Caki2 (cell line): ENCODE measurements around the gene IPO11. TPM values are rescaled to one million over a fixed set of nuclear protein-coding genes. Genes with fewer than 3 reads are reported as not detected.
A peak's percentile ranks its signal among the peaks of the same experiment; 100 is the strongest.

Experiments
- DNase-seq: peaks from one replicate; pipeline ENCODE4 v3.0.0-alpha.2; 2015; ENCODE audit warnings: low read depth
- in situ Hi-C: cut with HindIII; loops from 2 replicates; pipeline ENCODE4 v1.10.0; 2016; ENCODE audit warnings: low sequenced_read_pairs, low pct_unique_long_range_greater_than_20kb, mixed read lengths
- total RNA-seq: library from RNA; depleted of rRNA; stranded (reverse); fragments of >200 nt; shearing (Covaris generic); gene quantifications from 2 replicates; pipeline ENCODE4 v1.2.3, GENCODE V29; 2014; ENCODE audit warnings: low replicate concordance; rRNA removed

The IPO11 gene
- 18.9 and 25.9 TPM in 2 replicates for total RNA-seq

DNA sequence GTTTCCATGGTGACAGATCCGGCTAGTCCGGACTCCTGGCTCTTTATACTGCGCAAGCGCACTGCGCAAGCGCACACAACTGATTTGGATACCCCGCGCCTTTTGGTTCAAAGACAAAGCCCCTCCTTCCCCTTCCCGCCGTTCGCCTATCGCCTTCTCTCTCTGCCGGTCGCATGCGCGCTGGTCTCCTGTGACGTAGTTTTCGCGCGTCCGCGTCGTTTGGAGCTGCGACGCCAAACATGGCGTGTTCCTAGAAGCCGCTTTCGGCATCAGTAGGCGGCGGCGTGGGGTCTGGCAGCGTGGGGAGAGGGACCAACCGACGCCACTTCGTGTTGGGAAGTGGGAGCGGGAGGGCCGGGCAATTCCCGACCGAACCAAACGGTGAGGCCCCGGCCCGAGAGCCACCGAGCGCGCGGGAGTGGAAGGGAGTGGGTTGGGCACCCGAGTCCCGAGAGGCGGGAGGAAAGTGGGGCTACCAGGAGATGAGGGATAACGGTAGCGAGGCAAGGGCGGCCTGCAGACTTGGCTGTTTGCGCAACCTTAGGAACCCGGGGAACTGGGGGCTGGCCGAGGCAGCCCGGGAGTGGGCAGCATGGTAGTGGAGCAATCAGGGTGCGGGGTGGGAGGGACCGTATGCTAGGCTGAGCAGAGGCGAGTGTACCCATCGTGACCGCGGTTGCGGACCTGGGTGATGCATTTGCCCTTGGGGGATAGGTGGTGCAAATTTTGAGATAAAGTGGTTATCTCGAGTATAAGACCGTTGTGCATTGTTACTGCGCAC, at the start of gene IPO11:
IPO11 (plus strand) TSS at position 215 of the 781 bp plus-strand sequence. CDS start 24,517 bp downstream, outside the sequence.
- in situ Hi-C loops, result no loop called here
- DNase-seq, result peak; percentile 96

DNA sequence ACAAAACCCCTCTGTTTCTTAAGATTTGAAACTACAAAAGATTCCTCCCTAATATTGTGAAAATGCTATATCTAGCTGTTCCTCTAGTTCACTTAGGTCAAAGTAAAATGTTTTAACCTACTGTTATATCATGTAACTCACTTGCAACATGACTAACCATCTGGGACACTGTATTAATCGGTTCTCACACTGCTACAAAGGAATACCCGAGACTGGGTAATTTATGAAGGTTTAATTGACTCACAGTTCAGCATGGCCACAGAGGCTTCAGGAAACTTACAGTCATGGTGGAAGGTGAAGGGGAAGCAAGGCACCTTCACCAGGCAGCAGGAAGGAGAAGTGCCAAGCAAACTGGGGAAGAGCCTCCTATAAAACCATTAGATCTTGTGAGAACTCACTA, 43.5 kb upstream of the IPO11 start:
- in situ Hi-C loops, result no loop called here

GRCh38 chr5:62371409-62371808, 41.2 kb upstream of the IPO11 start:
- in situ Hi-C loops, result no loop called here
- no peak for DNase-seq

More for the DNA sequence above, 43.5 kb upstream of the IPO11 start:
- no peak for DNase-seq

DNA sequence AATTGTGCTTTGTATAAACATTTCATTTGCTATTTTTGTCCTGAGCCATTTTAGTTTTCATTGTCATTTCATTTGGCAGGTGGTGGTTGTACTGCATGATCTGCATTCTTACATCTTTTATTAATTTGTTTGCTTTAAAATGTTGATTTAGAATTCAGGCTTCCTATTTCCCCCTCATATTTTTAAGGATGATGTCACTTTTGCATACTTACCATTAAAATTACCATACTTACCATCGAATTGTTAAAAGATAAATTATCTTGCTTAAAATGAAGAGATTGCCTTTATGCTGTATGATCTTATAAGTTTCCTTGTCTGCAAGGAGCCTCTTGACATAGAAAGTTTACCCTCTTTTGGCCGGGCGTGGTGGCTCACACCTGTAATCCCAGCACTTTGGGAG, 40.0 kb upstream of the IPO11 start:
- DNase-seq, result no peak
- in situ Hi-C loops, result no loop called here

GRCh38 chr5:62373382-62373781, 39.2 kb upstream of the IPO11 start:
- in situ Hi-C loops, result no loop called here
- DNase-seq, result no peak

- in situ Hi-C loops, result no loop called here
- DNase-seq, result no peak
Measured at GRCh38 chr5:62374090-62374489, 38.5 kb upstream of the IPO11 start.

DNA sequence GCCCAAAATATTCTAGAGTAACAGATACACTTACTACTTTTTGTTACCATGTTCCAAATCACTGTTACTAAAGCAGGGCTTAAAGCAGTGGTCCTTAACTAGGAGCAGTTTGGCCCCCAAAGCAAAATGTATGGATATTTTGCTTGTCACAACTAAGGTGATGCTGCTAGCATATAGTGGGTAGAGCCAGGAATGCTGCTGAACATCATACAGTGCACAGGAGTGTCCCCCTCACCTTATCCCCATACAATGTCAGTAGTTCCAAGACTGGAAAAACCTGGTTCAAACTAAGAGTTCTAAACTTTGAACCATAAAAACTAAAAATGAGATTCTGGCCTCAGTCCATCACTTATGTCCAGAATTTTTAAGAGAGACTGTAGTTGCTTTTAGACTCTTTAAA, 36.9 kb upstream of the IPO11 start:
- no peak for DNase-seq
- in situ Hi-C loops, result no loop called here

DNA sequence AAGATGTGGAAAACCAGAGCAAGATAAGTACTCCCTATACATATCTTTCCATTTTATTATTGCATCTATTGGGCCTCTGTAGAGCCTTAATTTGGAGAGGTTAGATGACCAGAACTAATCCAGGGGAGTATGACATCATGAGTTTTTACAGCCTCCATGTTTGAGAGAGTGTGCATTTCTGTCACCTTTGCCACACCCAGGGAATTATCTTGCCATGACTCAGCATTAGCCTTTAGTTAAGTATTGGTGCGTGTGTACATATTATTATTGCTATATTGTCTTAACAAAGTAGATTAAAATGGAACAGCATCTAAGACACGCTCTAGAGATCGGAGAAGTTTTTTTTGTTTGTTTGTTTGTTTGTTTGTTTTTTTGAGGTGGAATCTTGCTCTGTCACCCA, 36.5 kb upstream of the IPO11 start:
- in situ Hi-C loops, result no loop called here
- DNase-seq, result peak; percentile 56

- DNase-seq, result no peak
- in situ Hi-C loops, result no loop called here
Measured at GRCh38 chr5:62385131-62385530, 27.4 kb upstream of the IPO11 start.

DNA sequence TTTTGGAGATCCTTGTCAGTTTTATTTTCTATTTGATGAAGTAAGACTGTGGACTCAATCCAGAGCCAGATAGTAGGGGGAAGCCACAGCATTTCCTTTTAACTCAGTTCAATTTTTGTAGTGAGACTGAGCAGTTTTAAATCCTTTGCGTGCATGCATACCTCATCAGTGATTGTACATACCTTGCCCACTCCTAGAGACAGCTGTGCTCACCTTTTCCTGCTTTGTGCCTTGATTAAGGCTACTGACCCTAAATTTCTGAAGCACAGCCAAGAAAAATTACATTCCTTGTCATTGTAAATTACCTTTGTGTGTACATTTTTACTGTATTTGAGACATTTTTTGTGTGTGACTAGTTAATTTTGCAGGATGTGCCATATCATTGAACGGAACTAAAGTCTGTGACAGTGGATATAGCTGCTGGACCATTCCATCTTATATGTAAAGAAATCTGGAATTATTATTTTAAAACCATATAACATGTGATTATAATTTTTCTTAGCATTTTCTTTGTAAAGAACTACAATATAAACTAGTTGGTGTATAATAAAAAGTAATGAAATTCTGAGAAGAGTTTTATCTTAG, 26.7 kb upstream of the IPO11 start:
- in situ Hi-C loops, result no loop called here
- no peak for DNase-seq

DNA sequence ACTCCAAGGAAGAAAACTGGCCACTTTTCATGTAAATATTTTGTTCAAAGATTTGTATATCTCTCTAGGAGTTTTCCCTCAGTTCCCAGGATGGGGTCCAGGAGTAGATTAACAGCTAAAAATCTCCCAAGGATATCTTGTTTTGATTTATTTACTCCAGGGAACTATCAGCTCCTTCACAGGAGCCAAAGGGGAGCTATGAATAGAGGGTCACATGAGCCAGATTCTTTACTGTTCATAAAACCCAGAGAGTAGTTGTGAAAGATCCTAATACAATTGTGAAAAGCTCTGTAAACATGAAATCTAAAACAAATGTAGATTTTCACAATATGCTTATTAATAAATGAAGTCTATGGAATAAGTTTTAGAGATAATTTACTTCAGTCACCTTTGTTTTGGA, 25.7 kb upstream of the IPO11 start:
- no peak for DNase-seq
- in situ Hi-C loops, result no loop called here

GRCh38 chr5:62395210-62395950, 17.2 kb upstream of the IPO11 start:
- in situ Hi-C loops, result no loop called here
- DNase-seq, result peak; percentile 22

- in situ Hi-C loops, result no loop called here
- DNase-seq, result peak; percentile 95
Measured at GRCh38 chr5:62403411-62404250, 8.9 kb upstream of the IPO11 start, which contains the start of gene DIMT1. Gene DIMT1 (minus strand): TSS chr5:62403905. CDS start chr5:62403772, 133 bp downstream.

- DNase-seq, result no peak
- in situ Hi-C loops, result no loop called here
Measured at GRCh38 chr5:62413711-62414110, 1.1 kb downstream of the IPO11 start.

GRCh38 chr5:62418462-62419076, 6.0 kb downstream of the IPO11 start:
- no peak for DNase-seq
- in situ Hi-C loops, result no loop called here

GRCh38 chr5:62419609-62420008, 7.0 kb downstream of the IPO11 start:
- in situ Hi-C loops, result no loop called here
- DNase-seq, result no peak

GRCh38 chr5:62421414-62421813, 8.9 kb downstream of the IPO11 start:
- in situ Hi-C loops, result no loop called here
- no peak for DNase-seq

- in situ Hi-C loops, result no loop called here
- DNase-seq, result no peak
Measured at GRCh38 chr5:62424763-62425162, 12.2 kb downstream of the IPO11 start.
